Activated CD8-positive, alpha-beta T cell treated with anti-CD3 and anti-CD28 coated beads, Interleukin-2, amount 10 ng/mL, durations not matched to agents 7 days and 5 days (primary cell): ENCODE data around the gene GNG12. TPM values are rescaled to one million over a fixed set of nuclear protein-coding genes. Genes with fewer than 3 reads are reported as not detected.

Experiments
- ATAC-seq: fragments of 150-1000 bp; cut with Tn5 transposase; one replicate; pipeline ENCODE4 v1.10.0; 2021; ENCODE audit warnings: moderate library complexity
- CTCF ChIA-PET: fragments of 350-600 bp; sonication (Branson Sonifier 250); formaldehyde crosslinking; loops from one replicate; lab custom pipeline; 2021; ENCODE audit warnings: antibody characterized with exemption; lab: Charles Lee
- POLR2A ChIA-PET: fragments of 350-600 bp; sonication (Branson Sonifier 250); formaldehyde crosslinking; loops from one replicate; lab custom pipeline; 2021; ENCODE audit warnings: antibody characterized with exemption; lab: Charles Lee
- DNase-seq: peaks from one replicate; pipeline ENCODE4 v3.0.0-alpha.2; 2020
- H3K27ac Mint-ChIP-seq: one replicate; pipeline ENCODE4 v1.8.0; 2021; ENCODE audit warnings: mild to moderate bottlenecking, mixed read lengths
- H3K27me3 Mint-ChIP-seq: one replicate; pipeline ENCODE4 v1.8.0; 2021; ENCODE audit warnings: low read depth, mixed read lengths
- H3K36me3 Mint-ChIP-seq: one replicate; pipeline ENCODE4 v1.8.0; 2021; ENCODE audit warnings: low read depth, mixed read lengths
- H3K4me1 Mint-ChIP-seq: one replicate; pipeline ENCODE4 v1.8.0; 2021; ENCODE audit warnings: low read depth, mixed read lengths
- H3K4me3 Mint-ChIP-seq: one replicate; pipeline ENCODE4 v1.8.0; 2021; ENCODE audit warnings: mild to moderate bottlenecking, mixed read lengths
- H3K9me3 Mint-ChIP-seq: one replicate; pipeline ENCODE4 v1.8.0; 2022; ENCODE audit warnings: mixed read lengths; ENCODE audit not compliant: insufficient read depth
- total RNA-seq, 2 experiments: library from RNA; stranded (reverse); gene quantifications; one replicate each; pipeline ENCODE4 v1.2.3, GENCODE V29; 2021

The GNG12 gene
- total RNA-seq, 2 experiments from 2014 or later = not detected

DNA sequence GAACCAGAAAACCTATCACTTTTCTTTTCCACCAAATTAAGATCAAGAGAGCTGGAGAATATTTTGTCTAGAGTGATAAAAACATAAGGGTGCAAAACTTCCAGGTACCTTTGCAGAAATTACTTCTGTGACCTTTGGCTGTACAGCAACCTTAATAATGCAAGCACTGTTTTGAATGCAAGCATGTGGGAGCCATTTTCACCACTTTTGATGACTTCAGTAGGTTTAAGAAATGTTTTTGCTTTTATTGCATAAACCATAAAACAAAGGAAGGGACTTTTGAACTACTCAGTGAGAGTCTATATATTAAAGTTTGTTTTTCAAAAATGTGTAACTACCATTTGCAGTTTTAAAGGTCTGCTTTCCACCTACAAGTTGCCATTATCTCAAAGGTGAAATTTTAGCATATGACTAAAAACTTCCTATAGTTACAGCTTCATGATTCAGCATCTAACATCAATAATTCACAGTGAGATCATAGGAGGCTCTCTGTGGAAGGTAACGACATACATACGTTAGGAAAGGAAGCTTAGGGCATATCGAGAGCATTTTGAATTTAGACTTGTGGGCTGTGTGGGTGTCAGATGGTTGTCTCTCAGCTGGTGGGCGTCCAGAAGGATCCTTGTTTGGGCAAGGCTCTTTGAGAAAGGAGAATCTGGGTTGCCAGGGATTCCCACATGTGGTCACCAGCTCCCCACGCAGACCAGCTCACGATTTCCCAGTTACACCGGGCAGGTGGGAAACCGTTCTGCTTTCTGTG lies 149.3 kb downstream of the GNG12 start:
- peaks cover 4% of the 10 kb centered on the region for H3K27me3 Mint-ChIP-seq
- ATAC-seq (no peak), DNase-seq (no peak)
- ChIA-PET CTCF (interaction anchor here (0.7 to 7.1 kb wide), 9 partner anchors 9 to 471 kb away, joined by 3 to 47 read pairs (median 5); no protein-coding TSS in a partner anchor), POLR2A (interaction anchor here (0.7 to 4.0 kb wide), 5 partner anchors 9 to 652 kb away, joined by 3 to 54 read pairs (median 7); partner anchors contain the start of gene SERBP1)
- H3K4me3 Mint-ChIP-seq = peak overlapping the region; percentile 95
- H3K36me3 Mint-ChIP-seq = peaks cover 23% of the 10 kb centered on the region
- H3K9me3 Mint-ChIP-seq = no peaks in the 10 kb centered on the region
- peaks cover 34% of the 10 kb centered on the region for H3K4me1 Mint-ChIP-seq
- peak overlapping the region; percentile 28 for H3K27ac Mint-ChIP-seq

- POLR2A ChIA-PET = no interaction called here
- H3K4me3 Mint-ChIP-seq = no peak overlapping the region
- H3K27ac Mint-ChIP-seq = no peak overlapping the region
- no peaks in the 10 kb centered on the region for H3K9me3 Mint-ChIP-seq
- peaks cover 17% of the 10 kb centered on the region for H3K36me3 Mint-ChIP-seq
- H3K27me3 Mint-ChIP-seq = peaks cover 4% of the 10 kb centered on the region
- DNase-seq (no peak), ATAC-seq (no peak)
- CTCF ChIA-PET = interaction anchor here (1.4 to 7.1 kb wide), 5 partner anchors 9 to 122 kb away, joined by 5 to 47 read pairs (median 13); no protein-coding TSS in a partner anchor
- H3K4me1 Mint-ChIP-seq = peaks cover 28% of the 10 kb centered on the region
Measured at GRCh38 chr1:67683316-67683715, 150.0 kb downstream of the GNG12 start.

DNA sequence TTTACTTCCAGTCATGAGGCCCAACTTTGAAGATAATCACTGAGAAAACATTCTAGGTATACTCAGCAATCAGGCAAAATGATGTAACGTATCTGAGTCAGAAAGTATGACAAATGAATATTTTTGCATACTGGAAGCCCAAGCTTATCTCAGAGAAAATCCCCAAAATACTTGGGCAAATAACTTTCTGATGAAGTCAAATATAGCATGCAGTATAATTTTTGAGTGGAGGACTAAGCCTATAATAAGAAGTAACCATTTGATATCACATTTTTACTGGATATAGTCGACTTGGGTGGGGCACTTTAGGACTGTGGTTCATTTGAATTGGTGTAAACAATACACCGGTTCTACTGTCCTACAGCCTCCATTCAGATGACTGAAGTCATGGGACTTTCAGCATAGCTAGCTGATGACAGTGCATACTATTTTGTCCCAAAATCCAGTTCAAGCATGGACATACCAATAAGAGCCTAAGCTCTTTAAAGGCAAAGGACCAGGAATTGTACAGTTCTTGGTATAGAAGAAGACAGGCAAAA lies 150.5 kb downstream of the GNG12 start:
- Mint-ChIP-seq H3K27ac (no peak overlapping the region), H3K4me1 (peaks cover 25% of the 10 kb centered on the region), H3K27me3 (peaks cover 4% of the 10 kb centered on the region), H3K4me3 (no peak overlapping the region), H3K36me3 (peaks cover 13% of the 10 kb centered on the region), H3K9me3 (no peaks in the 10 kb centered on the region)
- ChIA-PET CTCF (interaction anchor here (1.4 to 7.1 kb wide), 3 partner anchors 8 to 121 kb away, joined by 5 to 47 read pairs (median 13); no protein-coding TSS in a partner anchor), POLR2A (no interaction called here)
- DNase-seq = no peak
- no peak for ATAC-seq

DNA sequence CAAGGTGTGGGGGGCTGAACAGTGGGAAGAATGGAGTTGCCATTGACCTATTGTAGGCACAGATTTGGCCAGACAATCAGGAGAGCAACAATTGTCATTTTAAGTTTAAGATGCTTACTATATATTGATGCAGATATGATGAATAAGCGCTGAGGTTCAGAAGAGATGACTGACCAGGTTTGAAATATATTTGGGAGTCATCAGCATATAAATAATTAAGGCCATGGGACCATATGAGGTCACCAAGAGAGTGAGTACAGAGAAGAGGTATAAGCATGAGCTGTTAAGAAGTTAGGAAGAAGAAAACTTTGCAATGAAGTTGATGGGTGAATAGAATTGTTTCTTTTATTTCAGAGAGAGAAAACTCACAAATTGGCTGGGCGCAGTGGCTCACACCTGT lies 152.8 kb downstream of the GNG12 start:
- H3K27ac Mint-ChIP-seq = no peak overlapping the region
- no peaks in the 10 kb centered on the region for H3K9me3 Mint-ChIP-seq
- no peak for ATAC-seq
- no peak overlapping the region for H3K4me3 Mint-ChIP-seq
- ChIA-PET CTCF (no interaction called here), POLR2A (no interaction called here)
- H3K4me1 Mint-ChIP-seq = peaks cover 22% of the 10 kb centered on the region
- peaks cover 4% of the 10 kb centered on the region for H3K27me3 Mint-ChIP-seq
- no peak for DNase-seq
- peaks cover 2% of the 10 kb centered on the region for H3K36me3 Mint-ChIP-seq

DNA sequence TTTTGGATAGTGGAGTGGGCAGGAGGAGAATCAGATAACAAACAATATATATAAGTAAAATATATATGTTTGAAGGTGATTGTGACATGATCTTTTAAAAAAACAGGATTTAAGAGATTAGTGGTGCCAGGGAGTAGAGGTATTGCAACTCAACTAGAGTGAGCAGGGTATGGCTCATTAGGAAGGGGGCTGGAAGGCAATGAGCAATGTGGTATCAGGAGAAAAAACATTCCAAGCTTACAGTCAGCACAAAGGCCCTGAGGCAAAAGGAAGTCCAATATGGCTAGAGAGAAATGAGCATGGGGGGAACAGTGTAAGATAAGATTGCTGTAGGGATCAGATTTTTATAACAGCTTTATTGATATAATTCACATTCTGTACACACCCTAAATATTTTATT lies 153.6 kb downstream of the GNG12 start:
- POLR2A ChIA-PET = no interaction called here
- Mint-ChIP-seq H3K4me1 (peaks cover 28% of the 10 kb centered on the region), H3K36me3 (no peaks in the 10 kb centered on the region), H3K27me3 (peaks cover 4% of the 10 kb centered on the region), H3K4me3 (no peak overlapping the region), H3K9me3 (no peaks in the 10 kb centered on the region), H3K27ac (no peak overlapping the region)
- no peak for DNase-seq
- CTCF ChIA-PET = no interaction called here
- ATAC-seq = no peak

DNA sequence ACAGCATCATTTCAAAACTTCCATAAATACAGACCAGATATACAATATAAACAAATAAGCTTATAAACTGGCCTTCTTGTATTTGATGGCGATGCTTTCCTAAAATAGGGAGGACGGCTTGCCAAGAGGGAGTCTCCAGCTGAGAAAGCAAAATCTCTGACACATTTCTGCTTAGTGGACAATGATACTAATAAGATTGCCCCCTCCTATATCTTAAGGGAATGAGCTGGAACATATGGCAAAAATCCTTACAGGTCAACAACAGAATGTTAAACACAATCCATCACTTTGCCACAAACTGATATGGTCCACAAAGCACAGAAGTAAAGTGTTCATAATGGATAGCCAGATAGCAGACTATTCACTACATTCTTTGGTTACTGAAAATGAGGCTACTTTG lies 155.3 kb downstream of the GNG12 start:
- H3K4me1 Mint-ChIP-seq = peaks cover 24% of the 10 kb centered on the region
- ChIA-PET CTCF (interaction anchor here (0.9 to 1.7 kb wide), 2 partner anchors 7 to 117 kb away, joined by 3 to 7 read pairs; no protein-coding TSS in a partner anchor), POLR2A (interaction anchor here (6.1 kb wide), 1 partner anchor 8 kb away, joined by 54 read pairs; the partner anchor contains the start of gene GADD45A)
- ATAC-seq (no peak), DNase-seq (no peak)
- H3K27ac Mint-ChIP-seq = no peak overlapping the region
- no peaks in the 10 kb centered on the region for H3K36me3 Mint-ChIP-seq
- no peaks in the 10 kb centered on the region for H3K9me3 Mint-ChIP-seq
- no peak overlapping the region for H3K4me3 Mint-ChIP-seq
- H3K27me3 Mint-ChIP-seq = peaks cover 4% of the 10 kb centered on the region

DNA sequence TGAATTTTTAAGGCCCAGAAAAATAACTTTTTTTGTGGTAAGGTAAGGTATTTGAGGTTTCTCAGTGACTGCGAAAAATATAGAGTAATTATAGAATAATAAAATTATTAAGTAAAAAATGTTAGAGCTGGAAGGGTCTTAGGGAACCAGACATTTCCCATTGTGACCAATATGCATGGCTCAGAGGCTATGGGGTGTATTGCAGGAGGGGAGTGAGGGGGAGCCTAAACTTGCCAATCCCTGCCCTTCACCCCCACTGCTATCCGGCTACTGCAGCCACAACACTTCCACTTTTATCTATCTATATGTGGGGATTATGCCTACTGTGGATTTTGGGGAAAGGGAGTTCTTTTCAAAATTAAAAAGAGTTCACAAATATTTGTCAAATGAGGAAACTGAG lies 155.9 kb downstream of the GNG12 start:
- ATAC-seq (no peak), DNase-seq (no peak)
- Mint-ChIP-seq H3K4me3 (no peak overlapping the region), H3K9me3 (no peaks in the 10 kb centered on the region), H3K36me3 (no peaks in the 10 kb centered on the region), H3K27ac (no peak overlapping the region), H3K27me3 (peaks cover 5% of the 10 kb centered on the region), H3K4me1 (peaks cover 24% of the 10 kb centered on the region)
- ChIA-PET CTCF (interaction anchor here (1.2 to 1.8 kb wide), 3 partner anchors 9 to 116 kb away, joined by 3 to 7 read pairs (median 7); no protein-coding TSS in a partner anchor), POLR2A (interaction anchor here (6.1 kb wide), 1 partner anchor 8 kb away, joined by 54 read pairs; the partner anchor contains the start of gene GADD45A)

DNA sequence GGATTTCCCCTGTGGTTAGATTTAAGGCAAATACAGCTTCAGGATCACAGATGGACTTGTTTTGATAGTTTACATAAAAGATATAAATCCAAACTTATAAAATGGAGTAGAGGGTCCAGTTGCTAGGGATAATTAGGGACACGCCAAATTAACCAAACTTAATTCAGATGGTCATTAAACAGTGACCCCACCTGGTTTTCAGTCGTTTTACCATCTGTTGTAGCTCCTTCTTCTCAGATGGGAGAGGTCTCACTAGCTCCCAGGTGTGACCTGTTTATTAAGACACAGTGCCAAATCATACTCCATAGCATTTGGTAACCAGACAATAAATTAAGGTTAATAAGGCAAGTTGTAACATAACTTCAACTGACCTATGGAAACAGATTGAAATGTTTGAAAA lies 156.3 kb downstream of the GNG12 start:
- H3K9me3 Mint-ChIP-seq = no peaks in the 10 kb centered on the region
- ATAC-seq (no peak), DNase-seq (no peak)
- H3K27ac Mint-ChIP-seq = no peak overlapping the region
- peaks cover 8% of the 10 kb centered on the region for H3K27me3 Mint-ChIP-seq
- H3K4me1 Mint-ChIP-seq = peaks cover 24% of the 10 kb centered on the region
- no peaks in the 10 kb centered on the region for H3K36me3 Mint-ChIP-seq
- ChIA-PET CTCF (interaction anchor here (1.2 to 1.8 kb wide), 3 partner anchors 9 to 116 kb away, joined by 3 to 7 read pairs (median 7); no protein-coding TSS in a partner anchor), POLR2A (interaction anchor here (0.6 to 6.1 kb wide), 2 partner anchors 9 to 11 kb away, joined by 3 to 54 read pairs; partner anchors contain the start of gene GADD45A)
- H3K4me3 Mint-ChIP-seq = no peak overlapping the region

GRCh38 chr1:67676287-67676686 lies 157.0 kb downstream of the GNG12 start:
- no peak overlapping the region for H3K27ac Mint-ChIP-seq
- no peaks in the 10 kb centered on the region for H3K36me3 Mint-ChIP-seq
- ATAC-seq (no peak), DNase-seq (no peak)
- peaks cover 11% of the 10 kb centered on the region for H3K27me3 Mint-ChIP-seq
- peaks cover 24% of the 10 kb centered on the region for H3K4me1 Mint-ChIP-seq
- ChIA-PET POLR2A (interaction anchor here (0.6 to 6.1 kb wide), 2 partner anchors 9 to 12 kb away, joined by 3 to 54 read pairs; partner anchors contain the start of gene GADD45A), CTCF (interaction anchor here (1.0 to 2.8 kb wide), 5 partner anchors 10 to 176 kb away, joined by 3 to 13 read pairs (median 3); no protein-coding TSS in a partner anchor)
- no peaks in the 10 kb centered on the region for H3K9me3 Mint-ChIP-seq
- H3K4me3 Mint-ChIP-seq = no peak overlapping the region

GRCh38 chr1:67675800-67676199 lies 157.5 kb downstream of the GNG12 start:
- peaks cover 12% of the 10 kb centered on the region for H3K27me3 Mint-ChIP-seq
- H3K4me3 Mint-ChIP-seq = no peak overlapping the region
- POLR2A ChIA-PET = interaction anchor here (6.1 kb wide), 1 partner anchor 10 kb away, joined by 54 read pairs; the partner anchor contains the start of gene GADD45A
- no peak overlapping the region for H3K27ac Mint-ChIP-seq
- no peak for ATAC-seq
- H3K4me1 Mint-ChIP-seq = peaks cover 24% of the 10 kb centered on the region
- H3K9me3 Mint-ChIP-seq = no peaks in the 10 kb centered on the region
- no peak for DNase-seq
- H3K36me3 Mint-ChIP-seq = no peaks in the 10 kb centered on the region
- CTCF ChIA-PET = interaction anchor here (1.0 to 2.8 kb wide), 5 partner anchors 9 to 175 kb away, joined by 3 to 14 read pairs (median 7); partner anchors contain the start of gene GADD45A

GRCh38 chr1:67674260-67675011 lies 158.8 kb downstream of the GNG12 start:
- ChIA-PET CTCF (interaction anchor here (0.5 to 2.8 kb wide), 9 partner anchors 8 to 444 kb away, joined by 3 to 14 read pairs (median 5); partner anchors contain the start of gene GADD45A), POLR2A (interaction anchor here (6.1 kb wide), 1 partner anchor 11 kb away, joined by 54 read pairs; the partner anchor contains the start of gene GADD45A)

More at GRCh38 chr1:67674260-67675011, 158.8 kb downstream of the GNG12 start:
- Mint-ChIP-seq H3K4me3 (peak overlapping the region; percentile 36), H3K27ac (peak overlapping the region; percentile 75), H3K36me3 (no peaks in the 10 kb centered on the region), H3K27me3 (peaks cover 12% of the 10 kb centered on the region), H3K4me1 (peaks cover 24% of the 10 kb centered on the region), H3K9me3 (no peaks in the 10 kb centered on the region)
- ATAC-seq = peak; percentile 85
- peak; percentile 73 for DNase-seq
